Measurements from ENCODE around the gene BANF2.

GRCh38 chr20:17752459-17752858 lies 52.7 kb downstream of the BANF2 start:
- no peak for TF ChIP-seq CTCF (IDR thresholded peaks at IDR 0.05; ENCODE audit: low read depth, low read length)
- TF ChIP-seq, protein P1, sequence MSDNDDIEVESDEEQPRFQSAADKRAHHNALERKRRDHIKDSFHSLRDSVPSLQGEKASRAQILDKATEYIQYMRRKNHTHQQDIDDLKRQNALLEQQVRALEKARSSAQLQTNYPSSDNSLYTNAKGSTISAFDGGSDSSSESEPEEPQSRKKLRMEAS (IDR thresholded peaks at IDR 0.05; ENCODE audit: low read depth, low read length): no peak
